Peyer's patch (tissue), 4 donors: ENCODE results near the gene IQGAP3.

Experiments used
- CTCF ChIP-seq, 6 experiments: fragments of 450-650 bp in 4 of 6; fragments of 200-600 bp in 2 of 6; sonication (generic) in 1 of 6; IDR thresholded peaks; one replicate each; pipeline ENCODE4 v1.5.1; 2017 to 2019; ENCODE audit warnings: antibody characterized with exemption in 6 of 6, mild to moderate bottlenecking in 3 of 6, moderate library complexity in 1 of 6
- POLR2A ChIP-seq, 2 donors: fragments of 450-650 bp; IDR thresholded peaks; one replicate each; pipeline ENCODE4 v1.5.1; 2017; ENCODE audit warnings: antibody characterized with exemption in 2 of 2, mild to moderate bottlenecking in 2 of 2, moderate library complexity in 2 of 2

GRCh38 chr1:156582388-156583017 is 10.1 kb upstream of the IQGAP3 start:
- TF ChIP-seq CTCF (IDR thresholded peaks at IDR 0.05): no peak
- TF ChIP-seq POLR2A (IDR thresholded peaks at IDR 0.05): no peak
